HG03039 (cell line): ENCODE measurements around the gene TUBGCP6.

ENCODE experiments used
- ATAC-seq: cut with Tn5 transposase; IDR thresholded peaks from one replicate; pipeline ENCODE4 v1.9.1; 2021; ENCODE audit warnings: mild to moderate bottlenecking, moderate library complexity; ENCODE audit not compliant: unreplicated experiment

TUBGCP6 gene

GRCh38 chr22:50229370-50229769 is 15.5 kb downstream of the TUBGCP6 start:
- ATAC-seq, result no peak

- ATAC-seq, result no peak
These were observed 16.5 kb downstream of the TUBGCP6 start for GRCh38 chr22:50228366-50228765.

- no peak for ATAC-seq
These were observed 17.1 kb downstream of the TUBGCP6 start for GRCh38 chr22:50227579-50228215.

DNA sequence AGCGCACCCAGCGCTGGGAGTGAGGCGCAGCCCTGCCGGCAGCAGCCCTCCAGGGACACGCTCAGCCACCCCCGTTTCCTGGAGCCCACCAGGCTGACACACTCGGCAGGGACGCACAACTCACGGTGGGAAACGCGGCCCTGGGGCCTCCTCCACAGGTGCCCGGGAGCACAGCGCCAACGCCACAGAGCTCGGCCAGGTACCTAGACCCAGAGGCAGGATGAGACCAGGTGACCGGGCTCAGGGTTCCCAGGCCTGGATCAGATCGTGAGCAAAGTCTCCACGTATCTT is 18.0 kb downstream of the TUBGCP6 start:
- no peak for ATAC-seq

DNA sequence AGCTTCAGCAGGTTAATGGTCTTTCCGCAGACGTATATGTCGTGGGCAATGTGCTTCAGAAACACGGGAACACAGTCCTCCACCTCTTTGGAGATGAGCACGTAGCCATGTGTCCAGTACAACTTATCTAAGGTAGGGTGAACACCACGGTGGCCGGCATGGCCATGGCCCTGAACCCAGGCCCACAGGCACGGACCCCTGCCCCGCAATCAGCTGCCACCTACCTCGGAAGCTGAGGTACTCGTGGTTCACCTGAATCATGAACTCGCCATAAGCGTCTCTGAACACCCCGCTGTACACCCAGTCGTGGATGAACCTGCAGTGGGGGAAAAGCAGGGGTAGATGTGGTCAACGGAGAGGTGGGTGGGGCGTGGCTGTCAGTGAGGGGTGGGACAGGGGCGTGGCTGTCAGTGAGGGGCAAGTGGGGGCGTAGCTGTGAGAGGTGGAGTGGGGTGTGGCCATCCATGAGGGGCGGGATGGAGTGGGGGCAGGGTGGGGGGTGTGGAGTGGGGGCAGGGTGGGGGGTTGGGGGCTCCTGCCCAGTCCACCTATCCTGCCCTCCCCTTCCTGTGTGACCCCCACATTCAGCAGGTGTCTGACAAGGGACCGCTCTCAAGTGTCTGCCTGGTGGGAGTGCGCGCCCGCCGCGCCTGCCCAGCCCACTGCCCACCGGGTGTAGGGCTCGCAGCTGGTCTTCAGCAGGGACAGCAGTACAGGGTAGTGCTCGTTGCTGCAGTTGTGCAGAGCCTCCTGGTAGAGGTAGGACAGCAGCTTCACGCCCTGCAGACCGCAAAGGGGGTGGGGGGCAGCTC is 18.6 kb downstream of the TUBGCP6 start:
- no peak for ATAC-seq

GRCh38 chr22:50225200-50225969 is 19.4 kb downstream of the TUBGCP6 start:
- no peak for ATAC-seq

GRCh38 chr22:50224071-50224470 is 20.8 kb downstream of the TUBGCP6 start:
- ATAC-seq, result no peak

GRCh38 chr22:50222508-50222907 is 22.3 kb downstream of the TUBGCP6 start:
- ATAC-seq, result no peak

GRCh38 chr22:50221410-50222300 is 23.2 kb downstream of the TUBGCP6 start:
- ATAC-seq, result no peak

- ATAC-seq, result no peak
These were observed 24.0 kb downstream of the TUBGCP6 start for GRCh38 chr22:50220603-50221409.

DNA sequence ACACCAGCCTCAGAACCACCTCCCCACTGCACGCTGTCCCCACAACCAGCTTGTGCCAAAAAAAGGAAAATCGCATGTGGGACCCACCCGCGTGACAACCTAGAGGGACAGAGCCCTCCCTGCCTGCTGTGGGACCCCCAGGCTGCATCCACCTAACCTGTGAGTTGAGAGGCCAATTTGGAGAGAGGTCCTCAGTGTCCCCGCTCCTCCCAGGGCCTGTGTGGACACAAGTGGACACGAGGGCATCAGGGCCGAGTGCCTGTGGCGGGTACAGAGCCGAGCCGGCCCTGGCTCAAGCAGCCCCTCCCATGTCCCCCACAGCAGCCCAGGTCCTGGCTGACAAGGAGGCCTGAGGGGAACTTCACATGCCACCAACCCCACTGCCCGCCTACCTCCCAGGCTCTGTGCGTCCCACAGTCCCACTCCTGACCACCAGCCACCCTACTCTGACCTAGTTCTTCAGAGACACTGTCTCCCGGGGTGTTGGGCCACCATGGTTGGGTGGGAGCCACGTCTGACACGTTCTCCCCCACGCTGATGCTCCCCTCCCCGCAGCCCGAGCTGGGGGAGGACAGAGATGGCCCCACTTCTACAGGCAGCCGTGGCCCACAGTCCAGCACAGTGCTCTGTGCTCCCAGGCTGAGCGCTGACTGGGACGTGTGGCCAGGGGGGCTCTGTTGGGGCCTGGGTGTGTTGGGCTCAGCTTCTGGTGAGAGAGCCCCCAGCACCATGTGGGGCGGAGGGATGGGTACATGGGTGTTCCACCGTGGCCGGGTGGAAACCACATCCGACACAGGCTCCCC is 24.8 kb downstream of the TUBGCP6 start:
- ATAC-seq, result no peak

DNA sequence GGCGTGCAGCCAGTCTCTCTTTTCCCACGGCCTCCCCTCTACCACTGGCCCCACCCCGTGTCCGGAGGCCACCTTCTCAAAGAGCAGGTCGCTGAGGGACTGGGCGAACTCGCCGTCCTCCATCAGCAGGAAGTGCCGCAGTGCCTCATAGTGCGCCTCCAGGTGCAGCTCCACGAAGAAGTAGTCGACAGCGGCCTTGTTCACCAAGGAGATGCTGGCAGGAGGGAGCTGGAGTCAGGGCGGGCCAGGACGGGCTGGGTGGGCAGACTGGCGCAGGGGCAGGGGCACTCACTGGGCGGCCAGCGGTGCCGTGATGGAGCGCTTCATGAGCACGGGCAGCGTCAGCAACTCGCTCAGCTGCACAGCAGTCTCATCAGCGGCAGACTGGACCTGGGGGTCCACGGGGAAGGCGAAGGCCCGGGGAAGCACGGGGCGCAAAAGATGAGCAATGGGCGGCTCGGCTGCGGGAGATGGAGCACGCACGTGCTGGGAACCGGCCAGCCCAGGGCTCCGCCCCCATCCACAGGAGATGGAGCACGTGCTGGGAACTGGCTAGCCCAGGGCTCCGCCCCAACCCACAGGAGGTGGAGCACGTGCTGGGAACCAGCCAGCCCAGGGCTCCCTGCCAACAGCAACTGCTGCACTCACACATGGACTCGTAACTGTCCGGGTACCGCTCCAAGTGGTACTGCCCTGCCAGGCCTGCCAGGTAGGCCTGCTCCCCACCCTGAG is 25.7 kb downstream of the TUBGCP6 start:
- no peak for ATAC-seq

- ATAC-seq, result no peak
These were observed 26.4 kb downstream of the TUBGCP6 start for GRCh38 chr22:50218153-50218995.

DNA sequence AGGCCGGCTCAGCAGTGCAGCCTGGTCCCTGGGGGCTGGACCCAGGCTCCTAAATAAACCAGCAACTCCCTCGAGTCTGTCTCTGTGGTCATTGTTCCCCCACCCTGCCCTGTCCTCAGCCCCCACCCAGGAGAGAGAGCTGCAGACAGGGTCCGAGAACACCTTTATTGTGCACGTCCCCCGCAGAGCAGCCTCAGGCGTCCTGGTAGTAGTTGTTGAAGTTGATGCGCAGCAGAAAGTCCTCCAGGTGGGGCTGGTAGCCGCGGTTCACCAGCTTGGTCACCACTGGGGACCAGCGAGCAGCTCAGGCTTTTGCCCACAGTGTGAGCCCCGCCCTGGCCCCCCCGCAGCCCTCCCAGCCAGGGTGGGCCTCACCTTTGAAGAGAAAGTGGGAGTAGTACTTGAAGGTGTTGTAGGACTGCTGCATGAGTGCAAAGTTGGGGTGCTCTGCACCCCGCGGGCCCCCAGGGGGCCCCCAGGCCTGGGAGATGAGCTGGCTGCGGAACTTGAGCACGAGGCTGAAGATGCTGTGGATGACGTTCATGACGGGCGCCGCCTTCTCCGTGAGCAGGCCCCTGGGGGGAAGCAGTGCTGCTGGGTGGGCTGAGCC is 27.2 kb downstream of the TUBGCP6 start:
- no peak for ATAC-seq

GRCh38 chr22:50216684-50217520 is 27.9 kb downstream of the TUBGCP6 start:
- ATAC-seq, result no peak

DNA sequence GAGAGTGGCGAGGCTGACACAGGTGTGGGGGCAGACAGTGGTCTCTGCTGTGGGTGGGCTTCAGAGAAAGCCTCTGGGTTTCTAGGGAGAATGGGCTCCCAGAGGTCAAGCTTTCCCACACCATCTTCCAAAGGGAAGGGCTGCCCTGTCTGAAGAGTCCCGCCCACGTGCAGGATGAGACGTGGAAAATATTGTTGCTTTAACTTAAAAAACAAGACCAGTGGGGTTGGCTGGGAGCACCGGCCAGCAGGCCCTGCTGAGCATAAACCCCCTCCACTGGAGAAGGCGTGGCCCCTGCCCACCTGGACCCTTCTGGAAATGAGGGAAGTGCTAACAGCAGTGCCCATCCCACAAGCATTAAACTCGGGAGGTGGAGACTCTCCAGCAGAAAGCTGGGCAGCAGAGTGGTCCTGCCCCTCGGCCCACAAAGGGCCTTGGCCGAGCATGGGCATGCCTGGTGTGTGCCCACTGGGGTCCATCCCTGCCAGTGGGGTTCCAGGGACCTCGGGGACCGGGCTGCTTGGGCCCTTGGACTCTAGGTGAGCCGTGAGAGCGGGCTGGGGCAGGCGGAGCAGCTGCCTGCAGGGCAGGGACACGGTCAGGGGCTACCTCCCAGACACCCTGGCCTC is 28.7 kb downstream of the TUBGCP6 start:
- no peak for ATAC-seq
